Stimulated activated naive CD8-positive, alpha-beta T cell treated with anti-CD3 and anti-CD28 coated beads, Interleukin-15, Interleukin-2, amounts not matched to agents 100 U/mL and 50 U/mL, for 24 hours (primary cell): ENCODE data around the gene TIGAR.

Source experiments
- ATAC-seq: fragments of 150-1000 bp; cut with Tn5 transposase; one replicate; pipeline ENCODE4 v1.10.0; 2021
- DNase-seq: peaks from one replicate; pipeline ENCODE4 v3.0.0; 2021

The TIGAR gene

DNA sequence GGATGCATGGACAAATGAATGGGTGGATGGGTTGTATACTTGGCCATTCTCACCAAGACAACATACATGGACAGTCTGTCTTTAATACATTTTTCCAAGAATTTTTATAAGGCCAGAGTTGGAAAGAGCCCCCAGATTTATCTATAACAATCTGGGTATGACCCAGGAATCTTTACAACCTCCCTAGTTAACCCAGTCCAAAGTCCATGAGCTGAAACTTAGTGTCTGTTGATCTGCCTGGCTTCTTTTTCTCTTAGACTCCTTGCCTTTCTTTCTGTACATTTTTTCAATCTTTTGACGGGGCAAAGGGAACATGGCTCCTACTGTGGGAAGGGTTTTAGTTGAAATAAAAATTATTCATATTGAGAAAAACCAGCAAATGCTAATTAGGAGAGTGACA lies 57.8 kb downstream of the TIGAR start:
- DNase-seq (no peak), ATAC-seq (no peak)

DNA sequence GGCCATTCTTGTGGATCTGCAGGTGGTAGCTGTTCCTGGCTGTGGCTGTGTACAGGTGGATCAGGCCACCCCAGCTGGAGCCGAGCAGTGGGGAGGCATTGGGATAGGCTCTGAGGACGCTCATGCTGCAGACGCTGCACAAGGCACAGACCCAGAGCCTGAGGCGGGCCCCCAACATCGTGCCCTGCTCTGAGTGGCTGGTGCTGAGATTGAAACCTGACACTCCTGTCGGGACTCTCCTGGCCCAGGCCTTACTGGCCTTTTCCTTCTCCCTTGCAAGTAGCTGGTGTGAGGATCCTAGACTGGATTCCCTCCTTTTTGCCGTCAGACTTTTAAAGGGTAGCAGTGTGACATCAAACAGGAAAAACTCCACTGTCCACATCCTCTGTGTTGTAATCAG lies 58.4 kb downstream of the TIGAR start, which contains the start of gene FGF23:
Gene FGF23 (minus strand): TSS at position 308 of the 400 bp plus-strand sequence. CDS start 130 bp downstream, at position 178.
- no peak for DNase-seq
- ATAC-seq, result peak; percentile 9

DNA sequence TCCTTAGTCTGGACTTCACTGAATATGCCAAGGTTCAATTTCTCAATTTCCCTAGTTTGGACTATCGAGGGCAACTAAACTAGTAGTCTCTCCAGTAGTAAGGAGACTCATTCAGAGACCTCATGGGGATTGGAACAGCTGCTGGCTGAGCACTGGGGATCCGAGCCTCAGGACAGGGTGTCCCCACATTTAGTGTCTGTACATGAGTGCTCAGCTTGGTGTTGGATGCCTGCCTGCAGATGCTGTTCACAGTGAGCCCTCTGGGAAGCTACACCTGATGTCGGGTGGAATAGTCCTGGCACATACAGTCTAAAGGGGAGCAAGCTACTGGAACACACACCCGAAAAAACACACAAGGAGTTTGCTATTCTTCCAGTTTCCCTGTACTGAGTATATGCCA lies 59.3 kb downstream of the TIGAR start:
- DNase-seq (no peak), ATAC-seq (no peak)

DNA sequence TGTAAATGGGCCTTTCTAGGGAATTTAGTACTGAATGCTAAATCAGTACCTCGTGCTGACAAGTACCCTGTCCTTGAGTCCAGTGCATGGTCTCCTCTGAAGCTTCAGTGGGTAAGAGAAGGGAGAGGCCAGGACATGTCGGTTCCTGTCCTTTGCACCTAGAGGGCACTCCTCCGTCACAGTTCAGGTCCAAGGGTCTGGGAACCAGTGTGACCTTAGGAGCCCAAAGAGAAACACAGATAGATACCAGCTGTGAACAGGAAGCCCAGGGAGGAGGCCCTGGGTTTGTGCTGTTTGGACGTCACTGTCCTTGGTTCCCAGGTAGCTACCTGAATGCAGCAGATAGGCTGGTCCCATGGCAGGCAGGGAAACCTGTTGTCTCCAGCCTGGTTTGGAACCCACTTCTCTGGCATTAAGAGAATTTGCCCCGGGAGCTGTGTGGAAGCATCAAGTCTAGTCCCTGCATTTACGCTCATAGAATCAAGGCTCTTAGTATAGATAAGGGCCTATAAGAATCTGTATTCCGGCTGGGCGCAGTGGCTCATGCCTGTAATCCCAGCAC lies 62.4 kb downstream of the TIGAR start:
- DNase-seq, result no peak
- ATAC-seq, result no peak

DNA sequence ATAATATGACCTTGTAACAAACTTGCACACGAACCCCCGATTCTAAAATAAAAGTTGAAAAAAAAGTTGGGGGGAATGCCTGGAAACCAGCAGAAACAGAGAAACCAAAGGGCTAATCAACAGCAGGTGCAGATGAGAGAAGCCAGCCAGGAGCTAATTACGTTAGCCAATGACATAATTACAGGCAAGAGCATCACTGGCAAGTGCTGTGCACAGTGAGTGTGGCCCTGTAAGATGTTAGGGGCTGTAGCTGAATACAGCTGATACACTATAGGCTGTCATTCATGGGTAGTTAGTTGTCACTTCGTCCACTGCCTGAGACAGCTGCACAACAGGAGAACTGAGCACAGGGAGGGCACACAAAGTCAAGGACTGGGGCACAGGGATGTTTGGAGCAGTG lies 65.8 kb downstream of the TIGAR start:
- DNase-seq, result no peak
- ATAC-seq, result no peak

DNA sequence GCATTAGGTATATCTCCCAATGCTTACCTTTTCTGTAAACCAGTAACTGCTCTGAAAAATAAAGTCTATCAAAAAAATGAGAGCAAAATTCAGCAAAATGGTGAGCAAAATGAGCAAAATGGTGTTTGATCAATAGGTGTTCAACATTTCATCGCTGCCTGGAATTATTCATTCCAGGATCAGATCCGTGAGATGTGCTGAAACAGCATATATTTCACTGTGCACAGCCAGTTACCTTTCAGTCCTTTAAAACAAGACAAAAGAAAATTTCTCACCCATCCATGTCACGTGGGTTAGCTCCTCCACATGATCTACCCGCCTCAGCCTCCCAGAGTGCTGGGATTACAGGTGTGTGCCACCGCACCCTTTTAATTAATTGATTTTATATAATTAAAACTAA lies 66.6 kb downstream of the TIGAR start:
- ATAC-seq (no peak), DNase-seq (no peak)

DNA sequence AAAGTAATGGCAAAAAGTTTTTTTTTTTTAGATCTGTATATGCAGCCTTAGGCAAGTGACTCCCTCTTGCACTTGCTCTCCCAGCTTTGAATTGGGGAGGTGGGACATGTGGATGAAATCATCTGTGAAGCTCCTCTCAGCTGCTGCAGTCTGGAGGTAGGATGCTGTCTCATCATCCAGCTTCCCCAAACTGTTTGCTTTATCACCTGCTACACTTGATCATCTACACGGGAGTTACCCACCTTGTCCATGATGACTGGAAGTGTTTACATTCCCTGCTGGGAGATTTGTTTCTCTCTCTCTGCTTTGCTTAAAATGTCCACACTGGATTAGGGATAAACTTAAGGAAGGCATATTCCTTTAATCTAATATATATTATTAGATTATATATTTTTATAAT lies 67.0 kb downstream of the TIGAR start:
- ATAC-seq (no peak), DNase-seq (no peak)

DNA sequence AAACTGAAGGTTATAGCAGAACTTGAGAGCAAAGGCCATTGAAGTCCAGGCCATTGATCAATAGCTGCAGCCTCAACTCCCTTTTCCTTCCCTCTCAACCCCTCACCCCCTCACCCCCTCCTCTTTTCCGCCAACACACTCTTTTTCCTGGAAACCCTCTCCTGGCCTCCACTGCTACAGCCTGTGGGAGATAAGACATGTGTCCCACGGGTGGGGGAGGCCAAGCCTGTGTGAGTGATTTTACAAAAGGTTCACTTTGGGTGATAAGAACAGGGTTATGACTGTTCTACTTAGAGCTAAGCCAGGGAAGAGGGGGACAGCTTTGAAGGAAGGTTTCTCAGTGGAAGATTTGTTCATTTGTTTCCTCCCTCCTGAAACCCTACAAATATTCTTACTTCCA lies 67.6 kb downstream of the TIGAR start:
- ATAC-seq, result no peak
- DNase-seq, result no peak

DNA sequence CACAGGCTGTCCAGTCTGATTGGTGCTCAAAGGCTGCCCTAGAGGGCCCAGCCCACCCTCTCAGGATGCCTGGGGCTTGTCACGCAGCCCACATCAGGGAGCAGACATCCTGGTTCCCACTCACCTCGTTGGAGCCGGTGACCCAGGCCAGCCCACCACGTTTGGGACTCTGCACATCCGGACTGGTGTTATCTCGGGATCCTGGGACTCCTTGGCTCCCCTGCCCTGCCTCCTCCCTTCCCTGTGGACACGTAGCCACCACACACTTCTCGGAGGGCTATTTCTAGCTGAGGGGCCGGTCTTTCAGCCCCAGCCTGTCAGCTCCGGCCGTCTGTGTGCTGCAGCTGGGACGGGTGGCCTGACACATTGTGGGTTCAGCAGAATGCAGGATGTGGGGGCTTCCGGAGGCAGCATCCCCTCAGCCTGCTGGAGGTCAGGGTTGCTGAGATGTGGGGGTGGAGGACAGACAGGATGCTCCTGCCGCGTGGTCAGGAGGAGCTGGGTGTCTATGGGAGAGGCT lies 71.3 kb downstream of the TIGAR start:
- ATAC-seq, result no peak

DNA sequence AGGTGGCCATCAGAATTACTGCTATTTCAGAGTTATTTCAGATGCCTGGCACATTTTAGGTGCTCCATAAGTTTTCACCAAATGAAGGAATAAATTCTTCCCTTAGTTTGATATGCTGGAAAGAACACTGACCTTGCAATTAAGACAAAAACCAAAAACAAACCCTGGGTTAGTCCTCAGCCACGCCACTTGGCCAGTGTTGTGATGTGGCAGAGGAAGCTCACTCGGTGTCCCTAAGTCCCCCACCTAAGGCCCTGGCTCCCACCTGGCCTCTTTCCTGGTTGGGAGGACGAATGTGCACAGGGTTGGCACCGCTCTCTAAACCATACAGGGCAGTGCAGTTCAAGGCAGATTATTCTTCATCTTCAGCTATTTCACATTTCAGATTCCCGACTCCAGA lies 72.2 kb downstream of the TIGAR start:
- ATAC-seq (no peak), DNase-seq (no peak)

More for the DNA sequence above, 71.3 kb downstream of the TIGAR start:
- DNase-seq, result peak; percentile 6

DNA sequence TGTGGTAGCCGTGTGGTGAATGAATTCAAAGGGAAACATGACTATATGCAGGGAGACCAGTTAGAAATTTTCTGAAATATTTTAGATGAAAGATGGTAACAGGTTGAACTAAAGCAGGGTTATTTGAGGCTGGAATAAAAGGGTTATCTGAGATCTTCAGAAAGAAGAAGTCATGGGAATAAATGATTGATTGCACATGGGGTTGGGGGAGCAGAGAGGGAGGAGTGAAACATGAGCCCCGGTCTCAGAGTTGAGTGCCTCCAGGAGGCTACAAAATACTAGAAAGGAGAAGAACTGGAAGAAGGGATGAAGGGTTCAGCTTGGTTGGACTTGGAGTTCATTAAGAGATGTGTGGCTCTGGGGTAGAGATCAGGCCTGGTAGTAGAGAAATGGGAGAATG lies 74.8 kb downstream of the TIGAR start:
- no peak for ATAC-seq
- DNase-seq, result no peak

DNA sequence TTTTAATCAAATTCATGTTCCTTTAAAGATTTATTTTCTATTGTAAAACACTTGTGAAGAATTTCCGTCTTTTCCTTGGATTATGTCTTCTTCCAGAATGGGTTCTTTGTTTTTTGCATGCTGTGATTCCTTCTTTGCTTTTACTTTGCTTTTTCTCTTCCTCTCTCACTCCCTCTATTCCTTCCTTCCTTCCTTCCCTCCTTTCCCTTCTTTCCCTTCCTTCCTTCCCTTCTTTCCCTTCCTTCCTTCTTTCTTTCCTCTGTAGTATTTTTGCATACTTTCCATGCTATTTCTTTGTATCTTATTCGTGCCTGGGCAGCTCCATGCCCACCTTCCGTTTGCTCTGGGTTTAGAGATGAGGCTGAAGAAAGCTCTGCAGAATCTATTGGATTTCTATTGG lies 80.1 kb downstream of the TIGAR start:
- no peak for ATAC-seq

DNA sequence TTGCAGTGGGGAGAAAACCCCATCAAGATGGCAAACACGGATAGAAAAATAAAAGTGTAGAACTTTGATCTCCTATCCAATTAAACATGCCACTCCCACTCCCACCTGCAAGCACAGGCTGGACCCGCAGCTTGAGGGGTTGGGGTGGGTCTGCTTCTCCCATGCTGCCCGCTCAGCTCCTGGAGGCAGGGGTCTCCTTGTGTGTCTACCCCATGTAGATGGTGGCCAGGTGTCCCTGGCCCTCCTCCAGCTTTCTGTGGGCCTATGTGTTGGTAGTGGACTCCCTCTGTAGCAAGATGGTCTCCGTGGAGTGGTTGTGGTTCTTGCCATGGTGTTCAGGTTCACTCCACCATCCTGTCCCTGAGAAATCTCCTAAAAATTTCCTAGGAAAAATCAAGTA lies 82.0 kb downstream of the TIGAR start:
- DNase-seq, result no peak

More for the DNA sequence above, 80.1 kb downstream of the TIGAR start:
- DNase-seq, result no peak

More for the DNA sequence above, 82.0 kb downstream of the TIGAR start:
- ATAC-seq, result no peak
